Measurements from ENCODE around the gene FCER1G. TPM values are rescaled to one million over a fixed set of nuclear protein-coding genes. Genes with fewer than 3 reads are reported as not detected.

Gene FCER1G
- total RNA-seq, 4 donors from 2014 or later: 39.6 to 510 (median 152) TPM

GRCh38 chr1:161200992-161201835 is 13.9 kb upstream of the FCER1G start:
- no peak for TF ChIP-seq CTCF (IDR thresholded peaks at IDR 0.05; ENCODE audit: low read depth)

- no peak for TF ChIP-seq CTCF (IDR thresholded peaks at IDR 0.05; ENCODE audit: low read depth)
These were observed 13.0 kb upstream of the FCER1G start, which contains the start of gene NDUFS2 for GRCh38 chr1:161201836-161202712. NDUFS2 (plus strand) TSS chr1:161202367; CDS start chr1:161202386, 19 bp downstream.

GRCh38 chr1:161206411-161207140 is 8.5 kb upstream of the FCER1G start:
- TF ChIP-seq CTCF (IDR thresholded peaks at IDR 0.05; ENCODE audit: low read depth): no peak

GRCh38 chr1:161207173-161207572 is 7.9 kb upstream of the FCER1G start:
- no peak for TF ChIP-seq CTCF (IDR thresholded peaks at IDR 0.05; ENCODE audit: low read depth)

GRCh38 chr1:161209790-161210409 is 5.2 kb upstream of the FCER1G start:
- no peak for TF ChIP-seq CTCF (IDR thresholded peaks at IDR 0.05; ENCODE audit: low read depth)

- no peak for TF ChIP-seq CTCF (IDR thresholded peaks at IDR 0.05; ENCODE audit: low read depth)
These were observed 726 bp upstream of the FCER1G start for GRCh38 chr1:161214369-161214768.
